MCF 10A (cell line): ENCODE measurements around the gene ECSIT. TPM values are rescaled to one million over a fixed set of nuclear protein-coding genes. Genes with fewer than 3 reads are reported as not detected.

ENCODE experiments used
- BruUV-seq: library from RNA; stranded (reverse); fragments of 400-500 nt; replicated peaks from 2 replicates; lab custom pipeline; 2021; lab: Mats Ljungman, UMichigan
- CTCF ChIA-PET: fragments of 300-600 bp; sonication (Branson Sonifier 250); formaldehyde crosslinking; extraction: SDS; loops from one replicate; lab custom pipeline; 2021; ENCODE audit warnings: antibody characterized with exemption, inconsistent platforms; lab: Yijun Ruan, JAX
- POLR2A ChIA-PET: fragments of 300-600, 350-650 bp; sonication (Branson Sonifier 250); formaldehyde crosslinking; extraction: SDS; loops from one replicate; lab custom pipeline; 2020; ENCODE audit warnings: antibody characterized with exemption, inconsistent platforms; lab: Yijun Ruan, JAX
- DNase-seq: peaks from one replicate; pipeline ENCODE4 v3.0.0-alpha.2; 2018; ENCODE audit not compliant: unreplicated experiment
- H3K27ac Mint-ChIP-seq: one replicate; pipeline ENCODE4 v1.8.0; 2022; ENCODE audit warnings: mild to moderate bottlenecking, low read depth, mixed read lengths; ENCODE audit not compliant: unreplicated experiment
- H3K27me3 Mint-ChIP-seq: one replicate; pipeline ENCODE4 v1.8.0; 2022; ENCODE audit warnings: mixed read lengths; ENCODE audit not compliant: insufficient read depth, unreplicated experiment
- H3K36me3 Mint-ChIP-seq: one replicate; pipeline ENCODE4 v1.8.0; 2022; ENCODE audit warnings: mild to moderate bottlenecking, moderate library complexity, mixed read lengths; ENCODE audit not compliant: insufficient read depth, unreplicated experiment
- H3K4me1 Mint-ChIP-seq: one replicate; pipeline ENCODE4 v1.8.0; 2022; ENCODE audit warnings: mixed read lengths; ENCODE audit not compliant: insufficient read depth, unreplicated experiment
- H3K4me3 Mint-ChIP-seq: one replicate; pipeline ENCODE4 v1.8.0; 2022; ENCODE audit warnings: mild to moderate bottlenecking, moderate library complexity, mixed read lengths; ENCODE audit not compliant: unreplicated experiment
- H3K9me3 Mint-ChIP-seq: one replicate; pipeline ENCODE4 v1.8.0; 2022; ENCODE audit warnings: mixed read lengths; ENCODE audit not compliant: unreplicated experiment
- CTCF ChIP-seq: fragments of 200-600 bp; IDR thresholded peaks from one replicate; pipeline ENCODE4 v1.8.0; 2022; ENCODE audit warnings: antibody characterized with exemption, mild to moderate bottlenecking; ENCODE audit not compliant: unreplicated experiment
- intact Hi-C: fragments of 100-400 bp; cut with micrococcal nuclease; formaldehyde crosslinking; loops from 2 replicates; pipeline ENCODE4 v1.14.1; 2022
- total RNA-seq: library from RNA; stranded (reverse); gene quantifications from 2 replicates; pipeline ENCODE4 v1.2.3, GENCODE V29; 2022

Gene ECSIT
- total RNA-seq, 1 experiment from 2014 or later: 26.8 TPM

GRCh38 chr19:11499890-11500420 is 29.0 kb downstream of the ECSIT start:
- ChIA-PET CTCF (no interaction called here), POLR2A (no interaction called here)
- DNase-seq: no peak
- Mint-ChIP-seq H3K4me1 (peaks cover 9% of the 10 kb centered on the region), H3K9me3 (no peaks in the 10 kb centered on the region), H3K27me3 (no peaks in the 10 kb centered on the region), H3K36me3 (peaks cover 8% of the 10 kb centered on the region), H3K4me3 (no peak overlapping the region), H3K27ac (no peak overlapping the region)
- BruUV-seq: no TSS peak
- intact Hi-C loops: loop anchor here (5.0 kb wide), 1 partner anchor 642 kb away; the partner anchor contains the start of gene ZNF20
- no peak for TF ChIP-seq CTCF

- Mint-ChIP-seq H3K36me3 (peaks cover 8% of the 10 kb centered on the region), H3K27ac (no peak overlapping the region), H3K27me3 (no peaks in the 10 kb centered on the region), H3K4me1 (peaks cover 9% of the 10 kb centered on the region), H3K9me3 (no peaks in the 10 kb centered on the region), H3K4me3 (no peak overlapping the region)
- CTCF ChIA-PET: no interaction called here
- intact Hi-C loops: loop anchor here (5.0 kb wide), 1 partner anchor 643 kb away; the partner anchor contains the start of gene ZNF20
- POLR2A ChIA-PET: no interaction called here
- DNase-seq: no peak
- no TSS peak for BruUV-seq
- TF ChIP-seq CTCF: no peak
Measured at GRCh38 chr19:11499220-11499726, 29.7 kb downstream of the ECSIT start.

- no TSS peak for BruUV-seq
- peaks cover 14% of the 10 kb centered on the region for H3K36me3 Mint-ChIP-seq
- POLR2A ChIA-PET: no interaction called here
- intact Hi-C loops: loop anchor here (1.0 to 5.0 kb wide), 2 partner anchors 91 to 646 kb away; partner anchors contain the start of gene ZNF20
- CTCF ChIA-PET: interaction anchor here (1.2 kb wide), 1 partner anchor 11 kb away, joined by 4 read pairs; no protein-coding TSS in a partner anchor
- H3K4me3 Mint-ChIP-seq: no peak overlapping the region
- peaks cover 5% of the 10 kb centered on the region for H3K4me1 Mint-ChIP-seq
- H3K27me3 Mint-ChIP-seq: no peaks in the 10 kb centered on the region
- no peaks in the 10 kb centered on the region for H3K9me3 Mint-ChIP-seq
- peak; percentile 73 for TF ChIP-seq CTCF
- peak overlapping the region; percentile 40 for H3K27ac Mint-ChIP-seq
- DNase-seq: peak; percentile 93
Measured at GRCh38 chr19:11496391-11497163, 32.4 kb downstream of the ECSIT start.

GRCh38 chr19:11495885-11496284 is 33.0 kb downstream of the ECSIT start:
- no TSS peak for BruUV-seq
- ChIA-PET CTCF (interaction anchor here (0.7 to 1.2 kb wide), 2 partner anchors 11 to 51 kb away, joined by 3 to 4 read pairs; no protein-coding TSS in a partner anchor), POLR2A (no interaction called here)
- Mint-ChIP-seq H3K27ac (no peak overlapping the region), H3K9me3 (no peaks in the 10 kb centered on the region), H3K4me1 (no peaks in the 10 kb centered on the region), H3K27me3 (no peaks in the 10 kb centered on the region), H3K4me3 (no peak overlapping the region), H3K36me3 (peaks cover 14% of the 10 kb centered on the region)
- DNase-seq: no peak
- intact Hi-C loops: loop anchor here (1.0 to 5.0 kb wide), 2 partner anchors 91 to 646 kb away; partner anchors contain the start of gene ZNF20
- TF ChIP-seq CTCF: no peak
